ENCODE results near the gene OR52I2.

Gene OR52I2

GRCh38 chr11:4610258-4610935, 28.9 kb downstream of the OR52I2 start:
- no peak for DNase-seq

- no peak for DNase-seq
Measured at GRCh38 chr11:4611986-4612385, 30.4 kb downstream of the OR52I2 start.

GRCh38 chr11:4615856-4616444, 34.4 kb downstream of the OR52I2 start:
- DNase-seq, result no peak

DNA sequence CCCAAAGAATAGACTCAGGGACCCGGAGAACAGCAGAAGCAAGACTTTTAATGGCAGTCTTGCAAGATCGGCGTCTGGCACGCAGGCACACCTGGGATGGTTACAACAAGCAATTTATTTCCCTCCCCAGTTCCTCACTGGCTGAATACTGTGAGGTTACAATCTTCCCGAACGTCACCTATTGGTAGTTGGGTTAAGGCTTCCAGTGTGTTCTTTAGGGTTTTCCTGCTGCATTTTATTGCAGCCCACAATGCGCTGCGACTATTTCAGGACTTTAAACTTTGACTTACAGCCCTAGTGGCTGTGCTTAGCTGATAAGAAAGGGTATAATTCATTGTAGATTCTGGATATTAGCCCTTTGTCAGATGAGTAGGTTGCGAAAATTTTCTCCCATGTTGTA, 38.0 kb downstream of the OR52I2 start:
- DNase-seq, result no peak

GRCh38 chr11:4626207-4627099, 44.9 kb downstream of the OR52I2 start:
- peak; percentile 57 for DNase-seq

DNA sequence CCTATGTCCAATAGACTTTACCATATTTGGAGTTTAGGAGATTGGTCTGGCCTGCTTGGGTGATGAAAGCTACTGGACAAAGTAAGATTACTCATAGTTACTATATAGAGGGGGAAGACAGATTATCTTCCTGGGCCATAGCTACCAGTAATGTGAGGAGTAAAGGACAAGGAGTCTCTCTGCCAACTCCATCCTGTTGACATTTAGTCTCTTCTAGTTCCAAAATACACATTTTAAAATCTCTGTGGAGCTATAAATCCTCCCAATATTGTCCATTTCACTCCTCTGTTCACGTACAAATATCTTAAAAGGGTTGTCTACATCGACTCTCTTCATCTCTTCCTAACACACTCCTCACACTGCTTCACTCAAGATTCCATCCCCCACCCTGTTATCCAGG, 54.6 kb downstream of the OR52I2 start:
- DNase-seq, result no peak

DNA sequence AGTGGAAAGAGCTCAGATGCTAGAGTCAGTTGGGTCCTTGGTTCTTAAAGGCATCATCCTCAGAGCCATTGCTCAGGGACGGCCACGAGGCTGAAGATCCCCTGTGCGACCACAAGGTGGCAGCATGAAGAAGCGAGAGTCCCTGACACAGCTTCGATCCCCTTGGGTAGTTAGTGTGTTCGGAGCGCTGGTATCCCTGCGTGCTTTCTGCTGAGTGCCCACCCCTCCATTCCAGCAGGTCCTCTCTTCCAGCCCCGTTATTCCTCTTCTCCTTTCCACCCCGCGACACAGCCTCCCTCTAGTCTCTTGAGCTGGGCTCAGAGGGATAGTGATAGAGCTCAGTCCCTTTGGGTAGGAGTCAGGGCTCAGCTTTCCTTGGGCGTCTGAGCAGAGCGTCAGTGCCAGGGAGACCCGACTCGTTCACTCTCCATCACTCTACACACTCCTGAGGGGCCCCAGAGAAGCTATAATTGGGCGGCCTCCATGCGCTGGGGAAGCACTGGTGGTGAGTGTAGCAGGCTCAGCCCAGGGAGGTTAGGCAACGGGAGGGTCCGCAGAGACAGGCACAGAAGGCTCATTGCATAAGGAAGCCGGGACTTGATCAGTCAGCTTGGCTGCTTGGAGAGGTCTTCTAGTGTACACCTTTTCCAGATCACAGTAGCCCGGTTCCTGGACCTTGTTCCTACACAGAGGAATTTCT, 55.6 kb downstream of the OR52I2 start, which contains the start of gene OR51D1:
TSS of gene OR51D1 (plus strand) at position 516 of the 700 bp plus-strand sequence. CDS start 2,314 bp downstream, outside the sequence.
- no peak for DNase-seq

GRCh38 chr11:4637662-4638047, 56.1 kb downstream of the OR52I2 start:
- DNase-seq, result no peak

- no peak for DNase-seq
Measured at GRCh38 chr11:4639931-4640330, 58.4 kb downstream of the OR52I2 start.

DNA sequence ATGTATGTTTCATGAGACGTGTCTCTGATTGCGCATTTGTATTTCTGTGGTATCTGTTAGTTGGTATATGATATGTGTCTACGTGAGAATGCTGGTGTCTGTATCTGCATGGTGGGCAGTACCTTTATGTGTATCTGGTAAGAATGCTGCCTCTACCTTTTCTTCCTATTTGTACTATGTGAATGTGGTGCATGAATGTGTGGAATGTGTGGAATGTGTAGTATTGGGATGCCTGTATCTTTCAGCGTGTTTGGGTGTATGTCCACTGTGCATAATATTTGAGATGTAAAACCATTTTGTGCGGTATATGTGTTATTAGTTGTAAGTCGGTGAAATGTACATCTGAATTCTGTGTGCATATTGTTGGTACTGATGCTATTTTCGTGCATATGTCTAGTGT, 60.0 kb downstream of the OR52I2 start:
- no peak for DNase-seq

- DNase-seq, result no peak
Measured at GRCh38 chr11:4642043-4642442, 60.5 kb downstream of the OR52I2 start.
